ENCODE data around the gene PHLDA2.

GRCh38 chr11:2942872-2943710, 13.9 kb upstream of the PHLDA2 start:
- TF ChIP-seq EP300 (IDR thresholded peaks at IDR 0.05), result no peak
- no peak for TF ChIP-seq CTCF (IDR thresholded peaks at IDR 0.05)
